Chondrocyte (in vitro differentiated cells): ENCODE measurements around the gene IFI16. TPM values are rescaled to one million over a fixed set of nuclear protein-coding genes. Genes with fewer than 3 reads are reported as not detected.
A peak's percentile ranks its signal among the peaks of the same experiment; 100 is the strongest.

ENCODE experiments used
- DNase-seq: peaks from one replicate; pipeline ENCODE4 v3.0.0; 2021; ENCODE audit warnings: mixed read lengths, low spot score
- H3K27ac Mint-ChIP-seq: one replicate; pipeline ENCODE4 v1.8.0; 2021; ENCODE audit warnings: mild to moderate bottlenecking, moderate library complexity, mixed read lengths; ENCODE audit not compliant: unreplicated experiment
- H3K27me3 Mint-ChIP-seq: 2 replicates; pipeline ENCODE4 v1.8.0; 2021; ENCODE audit warnings: low read depth, mixed read lengths
- H3K36me3 Mint-ChIP-seq: 2 replicates; pipeline ENCODE4 v1.8.0; 2021; ENCODE audit warnings: low read depth, mixed read lengths
- H3K4me1 Mint-ChIP-seq: 2 replicates; pipeline ENCODE4 v1.8.0; 2021; ENCODE audit warnings: low read depth, mild to moderate bottlenecking, mixed read lengths
- H3K4me3 Mint-ChIP-seq: one replicate; pipeline ENCODE4 v1.8.0; 2021; ENCODE audit warnings: mild to moderate bottlenecking, moderate library complexity, mixed read lengths; ENCODE audit not compliant: unreplicated experiment
- H3K9me3 Mint-ChIP-seq: 2 replicates; pipeline ENCODE4 v1.8.0; 2021; ENCODE audit warnings: low read depth, mixed read lengths
- total RNA-seq: library from RNA; stranded (reverse); gene quantifications from 3 replicates; pipeline ENCODE4 v1.2.1, GENCODE V29; 2021
- TF ChIP-seq, protein P1 (sequence below): fragments of 200-600 bp; sonication (generic); IDR thresholded peaks from 2 replicates; pipeline ENCODE4 v1.5.0; 2021; ENCODE audit warnings: antibody characterized with exemption, mild to moderate bottlenecking, moderate library complexity

Gene IFI16
- total RNA-seq, 1 donor from 2014 or later: 10.1 TPM

DNA sequence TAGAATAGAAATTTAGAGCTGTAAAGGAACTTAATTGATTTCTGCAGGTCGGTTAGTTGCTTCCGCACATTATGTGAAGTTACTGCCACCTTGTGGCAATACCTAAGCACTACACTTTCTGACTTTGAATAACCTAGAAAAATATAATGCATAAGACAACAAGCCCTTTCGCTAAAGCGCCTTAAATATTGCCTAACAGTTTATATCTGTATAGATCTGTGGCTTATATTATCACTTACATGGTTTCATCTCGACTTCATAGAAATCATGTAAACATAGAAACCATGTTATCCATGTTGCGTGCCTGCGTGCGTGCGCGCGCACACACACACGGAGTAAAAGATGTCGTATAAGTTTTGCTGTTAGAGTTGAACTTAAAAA, 10.9 kb upstream of the IFI16 start:
- Mint-ChIP-seq H3K9me3 (no peaks in the 10 kb centered on the region), H3K27me3 (no peaks in the 10 kb centered on the region), H3K36me3 (no peaks in the 10 kb centered on the region), H3K4me3 (peak overlapping the region; percentile 61), H3K27ac (no peak overlapping the region), H3K4me1 (peaks cover 23% of the 10 kb centered on the region)
- no peak for DNase-seq
- TF ChIP-seq, protein P1, sequence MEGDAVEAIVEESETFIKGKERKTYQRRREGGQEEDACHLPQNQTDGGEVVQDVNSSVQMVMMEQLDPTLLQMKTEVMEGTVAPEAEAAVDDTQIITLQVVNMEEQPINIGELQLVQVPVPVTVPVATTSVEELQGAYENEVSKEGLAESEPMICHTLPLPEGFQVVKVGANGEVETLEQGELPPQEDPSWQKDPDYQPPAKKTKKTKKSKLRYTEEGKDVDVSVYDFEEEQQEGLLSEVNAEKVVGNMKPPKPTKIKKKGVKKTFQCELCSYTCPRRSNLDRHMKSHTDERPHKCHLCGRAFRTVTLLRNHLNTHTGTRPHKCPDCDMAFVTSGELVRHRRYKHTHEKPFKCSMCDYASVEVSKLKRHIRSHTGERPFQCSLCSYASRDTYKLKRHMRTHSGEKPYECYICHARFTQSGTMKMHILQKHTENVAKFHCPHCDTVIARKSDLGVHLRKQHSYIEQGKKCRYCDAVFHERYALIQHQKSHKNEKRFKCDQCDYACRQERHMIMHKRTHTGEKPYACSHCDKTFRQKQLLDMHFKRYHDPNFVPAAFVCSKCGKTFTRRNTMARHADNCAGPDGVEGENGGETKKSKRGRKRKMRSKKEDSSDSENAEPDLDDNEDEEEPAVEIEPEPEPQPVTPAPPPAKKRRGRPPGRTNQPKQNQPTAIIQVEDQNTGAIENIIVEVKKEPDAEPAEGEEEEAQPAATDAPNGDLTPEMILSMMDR: peak; percentile 100

DNA sequence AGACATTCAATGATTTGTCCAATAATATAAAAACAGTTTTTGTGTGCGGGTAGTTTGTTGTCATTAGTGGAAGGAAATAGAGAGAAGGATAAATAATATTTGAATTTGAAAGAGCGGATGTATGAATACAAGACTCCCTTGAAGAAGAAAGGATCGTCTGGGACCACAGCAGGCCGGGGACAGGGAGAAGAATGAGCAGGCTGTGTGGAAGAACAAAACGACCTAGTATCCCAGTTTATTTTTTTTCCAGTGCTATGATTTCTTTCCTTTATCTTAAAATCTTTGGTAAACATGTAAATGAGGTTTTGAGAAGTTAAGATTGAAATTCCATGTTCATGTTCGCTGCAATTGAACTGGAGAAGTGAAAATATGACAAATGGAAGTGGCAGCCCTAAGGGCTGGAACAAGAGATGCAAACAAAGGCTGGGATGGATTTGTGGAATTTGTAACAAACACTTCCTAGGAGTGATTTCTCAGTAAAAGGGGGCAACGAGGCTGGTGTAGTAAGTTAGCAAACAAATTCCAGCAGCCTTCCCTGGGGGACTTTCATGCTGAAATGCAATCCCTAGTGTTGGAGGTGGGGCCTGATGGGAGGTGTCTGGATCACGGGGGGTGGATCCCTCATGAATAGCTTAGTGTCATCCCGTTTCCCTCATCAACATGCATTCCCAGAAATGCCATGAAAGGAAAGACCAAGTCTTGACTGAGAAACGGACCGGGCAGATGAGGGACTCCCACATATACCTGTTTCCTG, 10.2 kb upstream of the IFI16 start:
- Mint-ChIP-seq H3K9me3 (no peaks in the 10 kb centered on the region), H3K4me3 (peak overlapping the region; percentile 61), H3K4me1 (peaks cover 23% of the 10 kb centered on the region), H3K27ac (peak overlapping the region; percentile 87), H3K36me3 (no peaks in the 10 kb centered on the region), H3K27me3 (no peaks in the 10 kb centered on the region)
- no peak for DNase-seq
- TF ChIP-seq, protein P1: no peak

DNA sequence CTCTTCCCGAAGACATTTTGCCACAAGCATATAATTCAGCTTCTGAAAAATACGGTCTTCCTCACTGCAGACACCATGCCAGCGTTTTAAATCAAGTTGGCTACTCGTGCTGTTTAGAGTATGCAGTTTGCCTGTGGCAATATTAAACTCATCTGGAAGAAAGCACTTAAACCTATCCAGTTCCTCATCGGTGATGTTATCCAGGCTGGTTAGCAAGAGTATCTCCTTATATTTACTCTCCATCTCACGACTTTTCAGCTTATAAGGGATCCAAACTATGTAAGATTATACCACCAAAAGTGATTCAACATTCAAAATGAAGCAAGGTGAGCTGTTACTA, 9.7 kb upstream of the IFI16 start:
- Mint-ChIP-seq H3K27me3 (peaks cover 2% of the 10 kb centered on the region), H3K27ac (peak overlapping the region; percentile 87), H3K9me3 (no peaks in the 10 kb centered on the region), H3K36me3 (no peaks in the 10 kb centered on the region), H3K4me3 (peak overlapping the region; percentile 61), H3K4me1 (peaks cover 23% of the 10 kb centered on the region)
- TF ChIP-seq, protein P1: no peak
- no peak for DNase-seq

DNA sequence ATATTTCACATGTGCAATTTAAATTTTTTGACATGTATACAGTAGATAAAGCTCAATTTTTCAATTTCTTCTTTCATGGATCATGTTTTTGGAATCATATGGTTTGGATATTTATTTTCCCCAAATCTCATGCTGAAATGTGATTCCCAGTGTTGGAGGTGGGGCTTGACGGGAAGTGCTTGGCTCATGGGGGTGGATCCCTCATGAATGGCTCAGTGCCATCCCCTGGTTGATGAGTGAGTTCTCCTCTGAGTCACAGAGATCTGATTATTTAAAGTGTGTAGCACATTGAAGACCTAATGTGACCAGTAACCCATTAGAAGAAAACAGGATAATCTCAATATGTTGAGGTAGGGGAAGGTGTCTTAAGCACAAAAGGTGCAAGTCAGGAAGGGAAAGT, 9.1 kb upstream of the IFI16 start:
- peaks cover 23% of the 10 kb centered on the region for H3K4me1 Mint-ChIP-seq
- H3K4me3 Mint-ChIP-seq: peak overlapping the region; percentile 24
- H3K9me3 Mint-ChIP-seq: no peaks in the 10 kb centered on the region
- TF ChIP-seq, protein P1: no peak
- H3K36me3 Mint-ChIP-seq: no peaks in the 10 kb centered on the region
- no peak for DNase-seq
- H3K27ac Mint-ChIP-seq: peak overlapping the region; percentile 67
- peaks cover 2% of the 10 kb centered on the region for H3K27me3 Mint-ChIP-seq

DNA sequence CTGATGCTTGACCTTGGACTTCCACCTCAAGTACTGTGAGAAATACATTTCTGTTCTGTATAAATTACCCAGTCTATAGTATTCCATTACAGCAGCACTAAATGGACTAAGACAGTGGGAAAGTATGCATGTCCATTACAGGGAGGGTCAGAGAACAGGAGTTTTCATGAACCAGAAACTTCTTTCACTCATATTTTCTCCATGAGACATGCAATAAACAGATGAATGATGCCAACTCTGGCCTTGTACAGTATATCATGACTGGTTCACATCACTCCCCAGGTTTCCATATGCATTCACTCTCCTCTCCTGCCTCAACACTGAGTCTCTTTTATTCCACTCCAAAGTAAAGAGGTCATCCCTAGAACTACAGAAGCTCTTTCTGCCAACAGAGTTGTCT, 4.5 kb upstream of the IFI16 start:
- no peak for DNase-seq
- Mint-ChIP-seq H3K27me3 (peaks cover 2% of the 10 kb centered on the region), H3K4me3 (no peak overlapping the region), H3K9me3 (no peaks in the 10 kb centered on the region), H3K27ac (no peak overlapping the region), H3K36me3 (no peaks in the 10 kb centered on the region), H3K4me1 (peaks cover 13% of the 10 kb centered on the region)
- TF ChIP-seq, protein P1: no peak
